ENCODE data around the gene PPP1R8. TPM values are rescaled to one million over a fixed set of nuclear protein-coding genes. Genes with fewer than 3 reads are reported as not detected.

The PPP1R8 gene
- total RNA-seq, 1 donor from 2014 or later: 7.1 TPM

DNA sequence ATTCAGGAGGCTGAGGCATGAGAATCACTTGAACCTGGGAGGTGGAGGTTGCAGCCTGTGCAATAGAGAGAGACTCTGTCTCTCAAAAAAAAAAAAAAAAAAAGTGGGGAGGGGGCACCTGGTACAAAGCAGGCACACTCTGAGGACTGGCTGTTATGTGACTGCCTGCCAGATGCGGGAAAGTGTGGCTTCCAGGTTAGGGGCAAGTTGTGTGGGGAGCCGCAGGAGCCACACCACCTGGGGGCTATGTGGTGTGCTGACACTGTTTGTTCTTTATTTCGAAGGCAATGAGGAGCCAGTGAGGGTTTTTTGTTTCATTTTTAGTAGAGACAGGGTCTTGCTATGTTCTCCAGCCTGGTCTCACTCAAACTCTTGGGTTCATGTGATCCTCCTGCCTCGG is 47.5 kb downstream of the PPP1R8 start:
- H3K36me3 ChIP-seq: no peaks in the 10 kb centered on the region
- DNase-seq (ENCODE audit: low spot score in 2 of 2): no peak
- H3K27me3 ChIP-seq: no peaks in the 10 kb centered on the region
- no peaks in the 10 kb centered on the region for H3K9me3 ChIP-seq
- H3K27ac ChIP-seq: no peak overlapping the region
- TF ChIP-seq, protein P1, sequence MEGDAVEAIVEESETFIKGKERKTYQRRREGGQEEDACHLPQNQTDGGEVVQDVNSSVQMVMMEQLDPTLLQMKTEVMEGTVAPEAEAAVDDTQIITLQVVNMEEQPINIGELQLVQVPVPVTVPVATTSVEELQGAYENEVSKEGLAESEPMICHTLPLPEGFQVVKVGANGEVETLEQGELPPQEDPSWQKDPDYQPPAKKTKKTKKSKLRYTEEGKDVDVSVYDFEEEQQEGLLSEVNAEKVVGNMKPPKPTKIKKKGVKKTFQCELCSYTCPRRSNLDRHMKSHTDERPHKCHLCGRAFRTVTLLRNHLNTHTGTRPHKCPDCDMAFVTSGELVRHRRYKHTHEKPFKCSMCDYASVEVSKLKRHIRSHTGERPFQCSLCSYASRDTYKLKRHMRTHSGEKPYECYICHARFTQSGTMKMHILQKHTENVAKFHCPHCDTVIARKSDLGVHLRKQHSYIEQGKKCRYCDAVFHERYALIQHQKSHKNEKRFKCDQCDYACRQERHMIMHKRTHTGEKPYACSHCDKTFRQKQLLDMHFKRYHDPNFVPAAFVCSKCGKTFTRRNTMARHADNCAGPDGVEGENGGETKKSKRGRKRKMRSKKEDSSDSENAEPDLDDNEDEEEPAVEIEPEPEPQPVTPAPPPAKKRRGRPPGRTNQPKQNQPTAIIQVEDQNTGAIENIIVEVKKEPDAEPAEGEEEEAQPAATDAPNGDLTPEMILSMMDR (IDR thresholded peaks at IDR 0.05): no peak
- intact Hi-C loops (cut with DNase I): no loop called here
- H3K4me1 ChIP-seq: no peaks in the 10 kb centered on the region
- H3K4me3 ChIP-seq: no peak overlapping the region

DNA sequence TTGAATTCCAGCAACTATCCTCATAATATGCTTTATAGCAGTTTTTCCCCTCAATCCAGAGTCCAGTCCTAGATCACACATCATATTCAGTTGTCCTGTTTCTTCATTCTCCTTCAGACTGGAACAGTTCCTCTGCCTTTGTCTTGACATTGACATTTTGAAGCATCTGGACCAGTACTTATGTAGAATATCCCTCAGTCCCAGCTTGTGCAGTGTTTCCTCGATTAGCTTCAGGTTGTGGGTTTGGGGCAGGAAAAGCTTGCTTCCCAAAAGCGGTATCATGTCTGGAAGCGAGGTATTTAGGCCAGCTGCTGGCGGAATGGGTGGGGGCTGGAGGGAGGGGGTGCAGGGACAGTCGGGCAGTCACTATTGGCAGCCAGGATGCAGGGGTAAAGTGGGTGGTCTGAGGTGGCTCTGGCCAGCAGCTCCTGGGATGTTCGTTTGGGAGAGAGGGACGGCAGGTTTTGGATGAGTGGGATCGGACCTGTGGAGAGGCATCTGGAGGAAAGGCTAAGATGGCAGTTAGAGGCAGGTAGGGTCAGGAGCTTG is 48.3 kb downstream of the PPP1R8 start:
- H3K27me3 ChIP-seq: no peaks in the 10 kb centered on the region
- H3K9me3 ChIP-seq: no peaks in the 10 kb centered on the region
- no peaks in the 10 kb centered on the region for H3K4me1 ChIP-seq
- DNase-seq (ENCODE audit: low spot score in 2 of 2): no peak
- H3K36me3 ChIP-seq: peaks cover 0 to 3% of the 10 kb centered on the region in 2 donors
- TF ChIP-seq, protein P1 (IDR thresholded peaks at IDR 0.05): no peak
- H3K4me3 ChIP-seq: no peak overlapping the region
- H3K27ac ChIP-seq: no peak overlapping the region
- intact Hi-C loops (cut with DNase I): no loop called here

DNA sequence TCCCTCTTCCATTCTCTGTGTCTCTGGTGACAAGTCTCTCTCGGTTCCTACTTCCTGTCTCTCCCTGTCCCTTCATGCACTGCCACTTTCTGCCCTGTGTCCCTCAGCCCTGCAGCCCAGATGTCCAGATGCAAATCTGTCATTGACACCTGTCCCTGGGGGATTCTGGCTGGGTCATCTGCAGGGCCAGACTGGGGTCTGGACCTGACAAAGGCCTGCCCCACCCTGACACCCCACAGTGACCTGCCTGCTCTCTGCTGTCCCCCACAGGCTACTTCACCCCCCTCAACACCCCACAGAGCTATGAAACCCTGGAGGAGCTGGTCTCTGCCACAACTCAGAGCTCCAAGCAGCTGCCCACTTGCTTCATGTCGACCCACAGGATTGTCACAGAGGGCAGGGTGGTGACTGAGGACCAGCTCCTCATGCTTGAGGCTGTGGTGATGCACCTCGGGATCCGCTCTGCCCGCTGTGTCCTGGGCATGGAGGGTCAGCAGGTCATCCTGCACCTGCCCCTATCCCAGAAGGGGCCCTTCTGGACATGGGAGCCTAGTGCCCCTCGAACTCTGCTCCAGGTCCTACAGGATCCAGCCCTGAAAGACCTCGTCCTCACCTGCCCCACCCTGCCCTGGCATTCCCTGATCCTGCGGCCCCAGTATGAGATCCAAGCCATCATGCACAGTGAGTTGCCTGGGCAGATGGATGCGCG is 48.9 kb downstream of the PPP1R8 start:
- intact Hi-C loops (cut with DNase I): no loop called here
- H3K36me3 ChIP-seq: peaks cover 0 to 3% of the 10 kb centered on the region in 2 donors

DNA sequence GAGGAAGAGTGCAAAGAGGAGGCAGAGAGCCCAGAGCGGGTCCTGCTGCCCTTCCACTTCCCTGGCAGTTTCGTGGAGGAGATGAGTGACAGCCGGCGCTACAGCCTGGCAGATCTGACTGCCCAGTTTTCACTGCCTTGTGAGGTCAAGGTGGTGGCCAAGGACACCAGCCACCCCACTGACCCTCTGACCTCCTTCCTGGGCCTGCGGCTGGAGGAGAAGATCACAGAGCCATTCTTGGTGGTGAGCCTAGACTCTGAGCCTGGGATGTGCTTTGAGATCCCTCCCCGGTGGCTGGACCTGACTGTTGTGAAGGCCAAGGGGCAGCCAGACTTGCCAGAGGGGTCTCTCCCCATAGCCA is 51.9 kb downstream of the PPP1R8 start:
- Histone ChIP-seq H3K4me1 (no peaks in the 10 kb centered on the region), H3K27ac (no peak overlapping the region), H3K4me3 (no peak overlapping the region), H3K27me3 (no peaks in the 10 kb centered on the region), H3K9me3 (no peaks in the 10 kb centered on the region), H3K36me3 (peaks cover 0 to 3% of the 10 kb centered on the region in 2 donors)
- intact Hi-C loops (cut with DNase I): no loop called here
- TF ChIP-seq, protein P1 (IDR thresholded peaks at IDR 0.05): no peak
- no peak for DNase-seq (ENCODE audit: low spot score in 2 of 2)

More for the DNA sequence above, 48.9 kb downstream of the PPP1R8 start:
- DNase-seq (ENCODE audit: low spot score in 2 of 2): no peak
- TF ChIP-seq, protein P1 (IDR thresholded peaks at IDR 0.05): no peak
- Histone ChIP-seq H3K4me3 (no peak overlapping the region), H3K9me3 (no peaks in the 10 kb centered on the region), H3K27me3 (no peaks in the 10 kb centered on the region), H3K4me1 (no peaks in the 10 kb centered on the region), H3K27ac (no peak overlapping the region)

DNA sequence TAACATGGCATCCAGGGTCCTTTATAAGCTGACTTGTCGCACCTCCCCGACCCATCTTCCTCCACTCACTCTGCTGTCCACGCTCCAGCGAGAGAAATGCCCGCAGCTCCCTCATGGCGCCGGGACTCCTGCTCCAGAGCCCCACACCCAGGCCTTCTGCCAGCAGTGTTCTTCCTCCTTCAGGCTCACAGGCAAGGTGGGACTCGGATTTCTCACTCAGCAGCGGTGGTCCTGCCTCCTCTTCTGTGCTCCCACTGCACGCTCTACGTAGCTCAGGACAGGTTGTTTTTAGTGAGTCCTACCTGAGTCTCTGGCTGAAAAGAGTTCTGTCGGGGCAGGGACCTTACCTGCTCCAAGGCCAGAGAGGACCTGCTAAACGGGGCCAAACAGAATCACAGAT is 53.0 kb downstream of the PPP1R8 start:
- Histone ChIP-seq H3K4me3 (no peak overlapping the region), H3K4me1 (no peaks in the 10 kb centered on the region), H3K27ac (peak overlapping the region in 1 of 2 donors; percentile 6), H3K36me3 (peaks cover 0 to 3% of the 10 kb centered on the region in 2 donors), H3K9me3 (no peaks in the 10 kb centered on the region), H3K27me3 (no peaks in the 10 kb centered on the region)
- DNase-seq (ENCODE audit: low spot score in 2 of 2): no peak
- intact Hi-C loops (cut with DNase I): no loop called here
- TF ChIP-seq, protein P1 (IDR thresholded peaks at IDR 0.05): no peak

All from ascending aorta (tissue), 2 donors.